ENCODE results near the gene CLEC17A.
"Not testable (repeated sequence)": the region's sequence is repeated elsewhere in the genome, so short reads cannot be mapped to it uniquely, and the experiment has no call there.

CLEC17A gene

DNA sequence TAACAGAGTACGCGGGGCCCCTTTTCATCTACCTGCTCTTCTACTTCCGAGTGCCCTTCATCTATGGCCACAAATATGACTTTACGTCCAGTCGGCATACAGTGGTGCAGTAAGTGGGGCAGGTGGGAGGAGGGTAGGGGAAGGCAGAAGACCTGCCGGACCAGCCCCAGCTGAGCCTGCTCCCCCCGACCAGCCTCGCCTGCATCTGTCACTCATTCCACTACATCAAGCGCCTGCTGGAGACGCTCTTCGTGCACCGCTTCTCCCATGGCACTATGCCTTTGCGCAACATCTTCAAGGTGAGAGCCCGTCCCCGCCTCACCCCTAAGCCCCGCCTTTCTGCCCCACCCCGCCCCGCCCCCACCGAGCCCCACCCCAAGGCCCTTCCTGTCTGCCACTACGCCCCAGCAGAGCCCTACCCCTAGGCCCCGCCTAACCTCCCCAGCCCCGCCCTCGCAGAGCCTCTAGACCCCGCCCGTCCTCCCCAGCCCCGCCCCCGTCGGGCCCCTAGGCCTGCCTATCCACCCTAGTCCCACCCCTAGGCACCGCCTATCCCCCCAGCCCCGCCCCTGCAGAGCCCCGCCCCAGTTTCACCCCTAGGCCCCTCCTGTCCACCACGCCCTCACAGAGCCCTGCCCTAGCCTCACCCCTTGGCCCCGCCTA, 18.8 kb upstream of the CLEC17A start:
- intact Hi-C loops (cut with micrococcal nuclease): no loop called here
- Mint-ChIP-seq H3K36me3 (ENCODE audit: low read depth) (peaks cover 77% of the 10 kb centered on the region), H3K27me3 (no peaks in the 10 kb centered on the region), H3K4me1 (ENCODE audit: low read depth) (peaks cover 49% of the 10 kb centered on the region), H3K27ac (no peak overlapping the region), H3K4me3 (no peak overlapping the region), H3K9me3 (no peaks in the 10 kb centered on the region)

DNA sequence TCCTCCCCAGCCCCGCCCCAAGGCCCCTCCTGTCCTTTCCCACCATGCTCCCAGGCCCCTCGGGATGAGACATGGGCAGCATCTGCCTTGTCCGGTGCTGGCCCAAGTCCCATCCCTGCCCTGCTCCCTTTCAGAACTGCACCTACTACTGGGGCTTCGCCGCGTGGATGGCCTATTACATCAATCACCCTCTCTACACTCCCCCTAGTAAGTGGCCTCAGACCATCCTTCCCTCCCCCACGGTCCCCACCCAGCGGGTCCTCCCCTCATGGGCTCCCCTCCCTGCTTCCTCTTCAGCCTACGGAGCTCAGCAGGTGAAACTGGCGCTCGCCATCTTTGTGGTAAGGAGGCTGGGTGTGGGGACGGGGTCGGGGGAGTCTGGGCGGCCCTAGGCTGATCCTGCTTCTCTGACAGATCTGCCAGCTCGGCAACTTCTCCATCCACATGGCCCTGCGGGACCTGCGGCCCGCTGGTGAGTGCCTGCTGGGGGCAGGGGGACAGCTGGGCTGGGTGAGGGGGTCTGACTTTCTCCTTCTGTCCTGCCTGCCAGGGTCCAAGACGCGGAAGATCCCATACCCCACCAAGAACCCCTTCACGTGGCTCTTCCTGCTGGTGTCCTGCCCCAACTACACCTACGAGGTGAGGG, 18.1 kb upstream of the CLEC17A start:
- H3K4me3 Mint-ChIP-seq; H3K27ac Mint-ChIP-seq; H3K9me3 Mint-ChIP-seq; intact Hi-C loops (cut with micrococcal nuclease); H3K27me3 Mint-ChIP-seq: not testable (repeated sequence)
- Mint-ChIP-seq H3K4me1 (ENCODE audit: low read depth) (peaks cover 54% of the 10 kb centered on the region), H3K36me3 (ENCODE audit: low read depth) (peaks cover 84% of the 10 kb centered on the region)

DNA sequence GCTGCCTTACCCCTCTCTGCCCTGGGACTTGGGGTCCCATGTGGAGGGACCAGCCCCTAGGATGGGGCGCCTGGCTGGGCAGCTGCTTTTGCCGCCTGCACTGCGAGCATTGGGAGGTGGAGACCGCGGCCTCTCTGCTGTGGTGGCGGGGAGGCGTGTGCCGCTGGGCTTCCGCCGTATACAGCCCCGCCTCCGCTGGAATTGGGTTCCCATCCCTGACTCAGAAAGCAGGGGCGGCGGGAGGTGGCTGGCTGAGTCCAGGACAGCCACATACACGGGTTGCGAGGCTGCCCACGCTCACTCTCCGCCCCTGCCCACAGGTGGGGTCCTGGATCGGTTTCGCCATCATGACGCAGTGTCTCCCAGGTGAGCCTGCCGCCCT, 17.6 kb upstream of the CLEC17A start:
- H3K36me3 Mint-ChIP-seq (ENCODE audit: low read depth): peaks cover 87% of the 10 kb centered on the region
- no peak overlapping the region for H3K27ac Mint-ChIP-seq
- peaks cover 54% of the 10 kb centered on the region for H3K4me1 Mint-ChIP-seq (ENCODE audit: low read depth)
- H3K4me3 Mint-ChIP-seq: no peak overlapping the region
- intact Hi-C loops (cut with micrococcal nuclease): no loop called here
- no peaks in the 10 kb centered on the region for H3K27me3 Mint-ChIP-seq
- no peaks in the 10 kb centered on the region for H3K9me3 Mint-ChIP-seq

DNA sequence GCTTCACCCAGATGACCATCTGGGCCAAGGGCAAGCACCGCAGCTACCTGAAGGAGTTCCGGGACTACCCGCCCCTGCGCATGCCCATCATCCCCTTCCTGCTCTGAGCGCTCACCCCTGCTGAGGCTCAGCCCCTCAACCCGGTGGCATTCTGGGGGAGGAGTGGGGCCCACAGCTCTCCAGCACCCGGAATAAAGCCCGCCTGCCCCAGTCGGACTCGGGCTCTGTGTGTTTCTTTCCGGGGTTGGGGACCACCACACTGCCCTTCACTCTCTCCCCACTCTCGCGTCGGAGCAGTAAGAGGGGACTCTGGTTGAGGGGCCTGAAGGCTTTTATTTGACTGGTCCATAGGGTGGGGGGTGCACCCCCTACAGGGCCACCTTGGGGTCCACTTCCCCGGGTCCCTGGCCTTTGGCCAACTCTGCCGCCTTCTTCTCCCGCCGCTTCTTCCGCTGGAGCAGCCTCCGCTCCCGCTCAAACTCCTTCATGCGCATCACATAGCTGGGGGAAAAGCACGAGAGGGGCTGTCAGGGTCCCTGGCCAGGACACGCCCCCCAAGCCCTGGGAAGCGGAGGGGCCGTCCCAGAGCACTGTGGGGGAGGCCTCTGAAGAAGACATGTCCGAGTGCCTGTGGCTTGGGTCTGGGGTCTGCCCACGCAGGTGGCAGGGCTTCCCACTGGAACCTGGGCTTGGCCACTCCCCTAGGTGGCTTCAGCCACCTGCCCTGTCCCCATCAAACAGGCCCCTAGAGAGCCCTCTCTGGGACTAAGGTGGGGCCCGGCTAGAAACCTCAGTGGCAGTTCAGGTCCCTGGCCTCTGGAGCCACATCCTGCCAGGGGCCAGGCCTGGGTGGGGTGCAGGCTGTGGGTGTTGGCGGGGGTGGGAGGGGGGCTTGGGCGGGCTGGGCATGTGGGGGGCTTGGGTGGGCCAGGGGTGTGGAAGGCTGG, 16.8 kb upstream of the CLEC17A start:
- Mint-ChIP-seq H3K4me1 (ENCODE audit: low read depth) (peaks cover 58% of the 10 kb centered on the region), H3K4me3 (no peak overlapping the region), H3K27me3 (no peaks in the 10 kb centered on the region), H3K27ac (no peak overlapping the region), H3K36me3 (ENCODE audit: low read depth) (peaks cover 93% of the 10 kb centered on the region), H3K9me3 (no peaks in the 10 kb centered on the region)
- intact Hi-C loops (cut with micrococcal nuclease): no loop called here

DNA sequence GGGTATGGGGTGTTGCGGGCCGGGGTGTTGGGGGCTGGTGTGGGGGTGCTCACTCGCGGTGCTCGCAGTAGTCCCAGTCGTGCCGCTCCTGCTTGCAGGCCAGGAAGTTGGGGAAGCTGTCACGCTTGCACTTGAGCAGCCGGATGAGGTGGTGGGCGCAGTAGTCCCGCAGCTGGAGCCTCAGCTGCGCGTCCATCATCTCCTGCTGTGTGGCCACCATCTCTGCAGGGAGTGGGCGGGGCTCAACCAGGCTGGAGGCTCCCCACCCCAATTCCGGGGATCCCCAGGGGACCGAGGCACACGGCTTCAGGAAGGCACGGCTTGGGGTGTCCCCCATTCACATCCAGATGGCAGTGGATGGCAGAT, 16.2 kb upstream of the CLEC17A start:
- Mint-ChIP-seq H3K4me1 (ENCODE audit: low read depth) (peaks cover 59% of the 10 kb centered on the region), H3K9me3 (no peaks in the 10 kb centered on the region), H3K27me3 (no peaks in the 10 kb centered on the region), H3K27ac (no peak overlapping the region), H3K36me3 (ENCODE audit: low read depth) (peaks cover 94% of the 10 kb centered on the region), H3K4me3 (no peak overlapping the region)
- intact Hi-C loops (cut with micrococcal nuclease): no loop called here

DNA sequence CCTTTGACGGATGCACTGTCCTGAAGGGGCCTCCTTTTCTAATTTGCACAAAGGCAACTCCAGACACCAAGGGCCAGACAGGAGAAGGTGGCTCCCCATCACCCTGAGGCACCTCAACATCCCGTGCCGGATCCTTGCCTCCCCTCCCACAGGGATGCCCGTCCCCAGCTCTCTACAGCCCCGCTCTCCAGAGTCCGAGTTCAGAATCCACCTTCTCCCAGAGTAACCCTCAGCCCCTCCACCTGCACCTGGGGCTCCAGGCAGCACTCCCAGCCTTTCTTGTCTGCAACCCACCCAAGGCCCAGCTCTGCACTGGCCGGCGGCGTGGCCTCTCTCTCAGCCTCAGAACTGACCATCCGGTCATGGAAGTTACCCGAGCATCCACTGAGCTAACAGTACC, 15.8 kb upstream of the CLEC17A start:
- Mint-ChIP-seq H3K4me1 (ENCODE audit: low read depth) (peaks cover 57% of the 10 kb centered on the region), H3K36me3 (ENCODE audit: low read depth) (peaks cover 94% of the 10 kb centered on the region), H3K27ac (no peak overlapping the region), H3K9me3 (no peaks in the 10 kb centered on the region), H3K4me3 (no peak overlapping the region), H3K27me3 (no peaks in the 10 kb centered on the region)
- intact Hi-C loops (cut with micrococcal nuclease): no loop called here

DNA sequence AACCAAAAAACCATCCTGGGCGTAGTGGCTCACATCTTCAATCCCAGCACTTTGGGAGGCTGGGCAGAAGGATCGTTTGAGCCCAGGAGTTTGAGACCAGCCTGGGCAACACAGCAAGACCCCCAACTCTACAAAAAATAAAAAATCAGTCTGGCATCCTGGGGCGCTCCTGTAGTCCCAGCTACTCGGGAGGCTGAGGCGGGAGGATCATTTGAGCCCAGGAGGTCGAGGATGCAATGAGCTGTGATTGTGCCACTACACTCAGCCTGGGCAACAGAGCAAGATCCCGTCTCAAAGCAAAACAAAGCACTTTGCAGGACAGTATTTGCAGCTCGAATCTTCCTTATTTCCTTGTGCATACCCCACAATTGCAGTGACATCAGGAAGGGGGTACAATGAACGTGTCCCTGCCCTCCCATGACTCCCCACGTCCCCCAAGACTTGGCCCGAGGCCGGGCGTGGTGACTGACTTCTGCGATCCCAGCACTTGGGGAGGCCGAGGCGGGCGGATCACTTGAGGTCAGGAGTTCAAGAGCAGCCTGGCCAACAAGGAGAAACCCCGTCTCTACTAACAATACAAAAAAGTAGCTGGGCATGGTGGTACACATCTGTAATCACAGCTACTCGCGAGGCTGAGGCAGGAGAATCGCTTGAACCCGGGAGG, 11.9 kb upstream of the CLEC17A start:
- H3K27ac Mint-ChIP-seq: peak overlapping the region; percentile 94
- no peaks in the 10 kb centered on the region for H3K9me3 Mint-ChIP-seq

DNA sequence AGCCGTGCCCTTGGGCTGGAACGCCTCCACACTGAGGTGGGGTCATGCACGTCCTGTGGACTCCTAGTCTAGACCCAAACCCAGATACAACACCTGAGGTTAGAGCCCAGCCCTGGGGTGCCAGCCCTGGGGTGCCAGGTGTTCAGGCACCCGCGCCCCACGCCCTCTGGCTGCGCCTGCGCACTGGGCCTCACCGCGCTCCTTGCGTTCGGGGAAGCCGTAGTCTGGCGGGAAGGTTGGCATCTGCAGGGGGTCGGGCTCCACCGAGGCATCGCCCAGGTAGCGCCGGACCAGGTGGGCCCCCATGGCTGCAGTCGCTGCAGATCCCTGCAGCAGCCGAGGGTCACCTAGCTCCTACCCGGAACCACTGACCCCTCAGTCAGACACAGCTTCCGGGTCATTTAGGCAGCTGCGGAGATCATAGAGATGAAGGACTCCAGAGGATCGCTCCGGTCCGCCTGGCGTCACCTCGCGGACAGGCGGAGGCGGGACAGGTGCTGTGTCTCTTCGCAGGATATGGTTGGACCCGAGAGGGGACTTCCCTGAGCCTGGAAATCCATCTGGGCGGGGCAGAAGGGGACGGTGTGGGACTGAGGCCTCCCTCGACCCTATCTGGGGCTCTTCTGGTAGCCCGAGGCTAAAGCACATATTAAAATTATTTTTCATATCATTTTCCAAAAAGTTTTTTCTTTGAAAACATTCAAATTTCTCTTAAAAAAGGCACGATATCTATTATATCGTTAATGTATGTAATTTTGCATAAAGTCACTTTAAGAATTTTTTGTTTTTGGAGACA, 11.0 kb upstream of the CLEC17A start, which contains the start of gene NDUFB7:
NDUFB7 (minus strand) TSS at position 372 of the 796 bp plus-strand sequence; CDS start at position 306, 66 bp downstream.
- Mint-ChIP-seq H3K27me3 (no peaks in the 10 kb centered on the region), H3K4me1 (ENCODE audit: low read depth) (peaks cover 66% of the 10 kb centered on the region), H3K36me3 (ENCODE audit: low read depth) (peaks cover 45% of the 10 kb centered on the region)

More for the DNA sequence above, 11.9 kb upstream of the CLEC17A start:
- peaks cover 62% of the 10 kb centered on the region for H3K4me1 Mint-ChIP-seq (ENCODE audit: low read depth)
- no peaks in the 10 kb centered on the region for H3K27me3 Mint-ChIP-seq
- peaks cover 54% of the 10 kb centered on the region for H3K36me3 Mint-ChIP-seq (ENCODE audit: low read depth)
- intact Hi-C loops (cut with micrococcal nuclease): loop anchor here (5.0 to 10.0 kb wide), 2 partner anchors 214 to 556 kb away; a partner anchor contains a TSS
- H3K4me3 Mint-ChIP-seq: peak overlapping the region; percentile 97

DNA sequence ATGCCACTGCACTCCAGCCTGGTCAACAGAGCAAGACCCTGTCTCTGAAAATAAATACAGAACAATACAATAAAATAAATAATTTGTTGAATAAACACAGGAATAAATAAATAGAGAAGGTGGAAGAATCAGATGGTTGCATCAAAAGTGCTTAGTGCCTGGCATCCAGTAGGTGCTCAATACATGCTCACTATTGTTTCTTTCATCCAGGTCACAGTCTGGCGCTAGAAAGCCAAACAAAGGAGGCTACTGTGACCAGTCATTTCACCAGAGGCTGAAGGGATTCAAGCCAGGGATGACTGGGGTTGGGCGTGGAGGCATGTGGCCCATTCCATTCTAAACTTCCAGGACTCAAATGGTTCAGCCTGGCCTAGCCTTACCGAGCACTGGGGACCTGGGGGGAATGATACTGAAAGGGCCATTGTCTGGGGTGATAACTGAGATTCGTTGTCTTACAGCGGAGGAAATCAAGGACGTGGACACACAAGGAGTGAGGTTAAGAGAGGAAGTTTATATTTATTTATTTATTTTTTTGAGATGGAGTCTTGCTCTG, 7.4 kb upstream of the CLEC17A start:
- intact Hi-C loops (cut with micrococcal nuclease): loop anchor here (10.0 kb wide), 1 partner anchor 209 kb away; no protein-coding TSS in a partner anchor
- peaks cover 11% of the 10 kb centered on the region for H3K36me3 Mint-ChIP-seq (ENCODE audit: low read depth)
- no peaks in the 10 kb centered on the region for H3K9me3 Mint-ChIP-seq
- H3K4me3 Mint-ChIP-seq: no peak overlapping the region
- H3K4me1 Mint-ChIP-seq (ENCODE audit: low read depth): peaks cover 35% of the 10 kb centered on the region
- no peak overlapping the region for H3K27ac Mint-ChIP-seq
- H3K27me3 Mint-ChIP-seq: no peaks in the 10 kb centered on the region

More for the DNA sequence above, 11.0 kb upstream of the CLEC17A start, which contains the start of gene NDUFB7:
- Mint-ChIP-seq H3K9me3 (no peaks in the 10 kb centered on the region), H3K27ac (peak within 1 kb of the TSS; percentile 94), H3K4me3 (peak within 1 kb of the TSS; percentile 97)
- intact Hi-C loops (cut with micrococcal nuclease): loop anchor here (5.0 to 10.0 kb wide), 2 partner anchors 213 to 555 kb away; a partner anchor contains a TSS

DNA sequence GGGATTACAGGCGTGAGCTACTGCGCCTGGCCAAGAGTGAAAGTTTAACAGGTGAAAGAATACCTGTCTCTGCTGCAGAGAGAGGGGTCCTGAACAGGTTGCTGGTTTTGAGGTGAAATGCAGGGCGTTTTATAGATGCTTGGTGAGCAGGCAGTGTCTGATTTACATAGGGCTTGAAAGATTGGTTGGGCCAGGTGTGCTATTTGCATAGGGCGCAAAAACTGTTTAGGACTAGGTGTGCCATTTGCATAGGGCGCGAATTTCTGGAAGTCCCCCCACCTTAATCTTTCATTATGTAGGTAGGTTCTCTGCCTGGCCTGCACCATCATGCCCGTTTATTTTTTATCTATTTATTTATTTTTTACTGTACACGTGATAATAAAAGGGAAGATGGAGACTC, 6.5 kb upstream of the CLEC17A start:
- no peak overlapping the region for H3K4me3 Mint-ChIP-seq
- intact Hi-C loops (cut with micrococcal nuclease): loop anchor here (10.0 kb wide), 1 partner anchor 208 kb away; no protein-coding TSS in a partner anchor
- peaks cover 26% of the 10 kb centered on the region for H3K4me1 Mint-ChIP-seq (ENCODE audit: low read depth)
- no peak overlapping the region for H3K27ac Mint-ChIP-seq
- H3K27me3 Mint-ChIP-seq: no peaks in the 10 kb centered on the region
- no peaks in the 10 kb centered on the region for H3K9me3 Mint-ChIP-seq
- H3K36me3 Mint-ChIP-seq (ENCODE audit: low read depth): peaks cover 6% of the 10 kb centered on the region

DNA sequence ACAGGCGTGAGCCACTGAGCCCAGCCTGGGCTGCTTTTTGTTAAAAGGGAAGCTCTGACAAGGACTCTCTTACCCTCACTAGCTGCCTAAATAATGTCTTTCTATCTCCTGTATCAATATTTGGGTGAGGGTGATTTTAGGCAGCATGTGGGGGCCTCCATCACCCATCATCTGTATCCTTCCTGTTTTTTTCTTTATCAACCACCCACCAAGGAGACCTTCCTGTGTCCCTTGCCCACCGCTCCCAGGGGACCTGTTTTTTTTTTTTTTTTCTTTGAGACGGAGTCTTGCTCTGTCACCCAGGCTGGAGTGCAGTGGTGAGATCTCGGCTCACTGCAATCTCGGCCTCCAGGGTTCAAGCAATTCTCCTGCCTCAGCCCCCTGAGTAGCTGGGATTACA, 5.6 kb upstream of the CLEC17A start:
- Mint-ChIP-seq H3K27me3 (no peaks in the 10 kb centered on the region), H3K27ac (no peak overlapping the region), H3K9me3 (no peaks in the 10 kb centered on the region), H3K4me1 (ENCODE audit: low read depth) (peaks cover 21% of the 10 kb centered on the region), H3K36me3 (ENCODE audit: low read depth) (no peaks in the 10 kb centered on the region), H3K4me3 (no peak overlapping the region)
- intact Hi-C loops (cut with micrococcal nuclease): loop anchor here (10.0 kb wide), 1 partner anchor 208 kb away; no protein-coding TSS in a partner anchor

DNA sequence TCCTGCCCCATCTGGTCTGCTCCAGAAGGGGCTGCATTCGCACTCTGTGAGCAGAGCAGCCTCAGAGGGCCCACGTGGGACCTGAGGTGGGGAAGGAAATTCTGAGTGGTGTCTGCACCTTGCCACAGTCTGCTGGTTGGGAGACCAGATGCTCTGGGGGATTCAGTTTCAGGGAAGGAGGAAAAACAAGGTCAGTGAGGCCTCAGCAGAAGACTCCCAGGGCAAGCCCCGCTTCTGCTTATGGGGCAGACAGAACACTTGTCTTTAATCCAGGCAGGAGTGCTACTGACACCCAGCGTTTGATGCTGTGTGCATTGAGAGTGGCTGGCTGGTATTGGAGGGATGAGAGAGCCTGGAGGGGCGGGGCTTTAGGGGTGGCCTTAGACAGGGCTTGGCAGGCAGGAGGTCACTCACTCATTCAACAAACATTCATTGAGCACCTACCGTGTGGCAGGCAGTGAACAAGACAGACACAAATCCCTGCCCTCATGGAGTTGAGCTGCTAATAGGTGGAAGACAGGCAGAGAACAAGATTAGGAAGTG, 4.9 kb upstream of the CLEC17A start:
- H3K27ac Mint-ChIP-seq: no peak overlapping the region
- H3K4me1 Mint-ChIP-seq (ENCODE audit: low read depth): peaks cover 27% of the 10 kb centered on the region
- no peaks in the 10 kb centered on the region for H3K36me3 Mint-ChIP-seq (ENCODE audit: low read depth)
- intact Hi-C loops (cut with micrococcal nuclease): loop anchor here (10.0 kb wide), 1 partner anchor 207 kb away; no protein-coding TSS in a partner anchor
- no peak overlapping the region for H3K4me3 Mint-ChIP-seq
- no peaks in the 10 kb centered on the region for H3K9me3 Mint-ChIP-seq
- H3K27me3 Mint-ChIP-seq: no peaks in the 10 kb centered on the region

All from dendritic cell treated with granulocyte-macrophage colony-stimulating factor and Interleukin-4, amounts not matched to agents 40 ng/mL and 50 ng/mL, for 4 days (primary cell).